Activated T-helper 2 cell treated with anti-CD3 and anti-CD28 coated beads, Interferon-gamma antibody, Interleukin-2, Interleukin-4, amounts not matched to agents 10 μg/mL and 5 μg/mL and 100 μg/mL, durations not matched to agents 14 hours and 24 hours and 36 hours (primary cell): ENCODE data around the gene PKP4. TPM values are rescaled to one million over a fixed set of nuclear protein-coding genes. Genes with fewer than 3 reads are reported as not detected.

ENCODE experiments used
- DNase-seq: peaks from one replicate; pipeline ENCODE4 v3.0.0; 2021; ENCODE audit warnings: low spot score
- H3K27ac Mint-ChIP-seq: one replicate; pipeline ENCODE4 v1.8.0; 2021; ENCODE audit warnings: mixed read lengths
- H3K27me3 Mint-ChIP-seq: one replicate; pipeline ENCODE4 v1.8.0; 2021; ENCODE audit warnings: low read depth, mixed read lengths
- H3K36me3 Mint-ChIP-seq: one replicate; pipeline ENCODE4 v1.8.0; 2021; ENCODE audit warnings: low read depth, mixed read lengths
- H3K4me1 Mint-ChIP-seq: one replicate; pipeline ENCODE4 v1.8.0; 2021; ENCODE audit warnings: low read depth, mixed read lengths
- H3K4me3 Mint-ChIP-seq: one replicate; pipeline ENCODE4 v1.8.0; 2021; ENCODE audit warnings: low read depth, mild to moderate bottlenecking, moderate library complexity, mixed read lengths
- H3K9me3 Mint-ChIP-seq: one replicate; pipeline ENCODE4 v1.8.0; 2021; ENCODE audit warnings: mixed read lengths
- intact Hi-C: fragments of 100-400 bp; cut with micrococcal nuclease; formaldehyde crosslinking; loops from one replicate; pipeline ENCODE4 v1.15.1; 2023
- total RNA-seq: library from RNA; stranded (reverse); gene quantifications from 2 replicates; pipeline ENCODE4 v1.2.3, GENCODE V29; 2022

PKP4 gene
- total RNA-seq, 1 donor from 2014 or later: 26.9 TPM

- H3K36me3 Mint-ChIP-seq: no peaks in the 10 kb centered on the region
Measured at GRCh38 chr2:158731386-158731785, 274.6 kb downstream of the PKP4 start.

More at GRCh38 chr2:158731386-158731785, 274.6 kb downstream of the PKP4 start:
- Mint-ChIP-seq H3K27me3 (no peaks in the 10 kb centered on the region), H3K27ac (no peak overlapping the region), H3K4me3 (no peak overlapping the region), H3K4me1 (no peaks in the 10 kb centered on the region), H3K9me3 (no peaks in the 10 kb centered on the region)
- intact Hi-C loops: no loop called here
- DNase-seq: no peak

Other genes starting within 250 kb of the PKP4 start
- not detected in 2 replicates for gene CCDC148, start 199 bp upstream of the PKP4 start, total RNA-seq